ENCODE results near the gene KLF8.

KLF8 gene

GRCh38 chrX:56310581-56310980 is 78.4 kb downstream of the KLF8 start:
- no peak for DNase-seq

GRCh38 chrX:56313308-56313707 is 81.2 kb downstream of the KLF8 start:
- no peak for DNase-seq

- DNase-seq = peak; percentile 6
Measured at GRCh38 chrX:56314334-56314733, 82.2 kb downstream of the KLF8 start.

- DNase-seq = no peak
Measured at GRCh38 chrX:56318076-56318475, 85.9 kb downstream of the KLF8 start.

GRCh38 chrX:56319165-56319564 is 87.0 kb downstream of the KLF8 start:
- no peak for DNase-seq

Measured in suppressor macrophage treated with lipopolysaccharide for 4 hours (primary cell).